ENCODE measurements around the gene CLDN6. TPM values are rescaled to one million over a fixed set of nuclear protein-coding genes. Genes with fewer than 3 reads are reported as not detected.

CLDN6 gene
- total and polyA plus RNA-seq, 3 donors from 2014 or later, result 0.55 to 0.74 (median 0.70) TPM

- peaks cover 20% of the 10 kb centered on the region for H3K4me1 ChIP-seq
- no peaks in the 10 kb centered on the region for H3K9me3 ChIP-seq
- WGBS, 2 donors, result 85 to 86% methylated on average over 4 to 6 of the region's 6 CpGs
- H3K4me3 ChIP-seq, result no peak overlapping the region
- no peak for DNase-seq
- TF ChIP-seq CTCF (IDR thresholded peaks at IDR 0.05) (no peak), POLR2A (IDR thresholded peaks at IDR 0.05) (no peak)
- H3K27ac ChIP-seq, result no peak overlapping the region
- no peaks in the 10 kb centered on the region for H3K36me3 ChIP-seq (ENCODE audit: low read depth, missing control alignments)
- intact Hi-C loops (cut with DNase I; ENCODE audit: low total_unique reads), result no loop called here
- no peaks in the 10 kb centered on the region for H3K27me3 ChIP-seq
Observed at GRCh38 chr16:2977440-2977839, 40.5 kb downstream of the CLDN6 start.

GRCh38 chr16:2976673-2977072 is 41.3 kb downstream of the CLDN6 start:
- no peak for TF ChIP-seq POLR2A (IDR thresholded peaks at IDR 0.05)
- TF ChIP-seq CTCF (IDR thresholded peaks at IDR 0.05), result no peak
- 96% methylated on average over 13 to 15 of the region's 15 CpGs for WGBS, 2 donors
- intact Hi-C loops (cut with DNase I; ENCODE audit: low total_unique reads), result no loop called here
- peaks cover 18% of the 10 kb centered on the region for H3K4me1 ChIP-seq
- no peaks in the 10 kb centered on the region for H3K36me3 ChIP-seq (ENCODE audit: low read depth, missing control alignments)
- H3K9me3 ChIP-seq, result no peaks in the 10 kb centered on the region
- H3K27ac ChIP-seq, result no peak overlapping the region
- H3K27me3 ChIP-seq, result no peaks in the 10 kb centered on the region
- H3K4me3 ChIP-seq, result no peak overlapping the region
- DNase-seq, result no peak

DNA sequence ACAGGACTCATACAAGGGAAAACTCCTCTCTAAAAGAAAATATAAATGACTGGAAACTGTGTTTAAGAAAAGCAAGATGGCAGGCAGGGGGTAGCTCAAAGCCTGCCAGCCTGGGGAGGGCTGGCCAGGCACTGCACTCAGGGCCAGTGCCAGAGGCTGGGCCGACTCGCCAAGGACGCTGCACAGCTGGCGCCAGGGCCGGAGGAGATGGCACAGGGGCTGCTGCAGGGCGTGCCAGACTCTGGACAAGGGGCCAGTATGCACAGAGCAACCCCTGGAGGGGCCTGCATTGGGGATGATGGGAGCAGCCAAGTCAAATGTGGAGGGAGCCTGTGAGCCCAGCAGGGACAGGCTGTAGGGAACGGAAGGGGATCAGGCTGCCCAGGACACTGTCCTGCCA is 41.8 kb downstream of the CLDN6 start:
- 76 to 93% methylated on average over 7 of the region's 7 CpGs for WGBS, 2 donors
- no peak for DNase-seq
- no peak overlapping the region for H3K27ac ChIP-seq

GRCh38 chr16:2975161-2975795 is 42.7 kb downstream of the CLDN6 start:
- Histone ChIP-seq H3K9me3 (no peaks in the 10 kb centered on the region), H3K4me3 (no peak overlapping the region), H3K36me3 (ENCODE audit: low read depth, missing control alignments) (no peaks in the 10 kb centered on the region), H3K27me3 (no peaks in the 10 kb centered on the region), H3K27ac (no peak overlapping the region), H3K4me1 (peaks cover 9% of the 10 kb centered on the region)
- WGBS, 2 donors, result 92 to 96% methylated on average over 18 to 28 of the region's 28 CpGs
- intact Hi-C loops (cut with DNase I; ENCODE audit: low total_unique reads), result no loop called here
- DNase-seq, result no peak
- TF ChIP-seq POLR2A (IDR thresholded peaks at IDR 0.05) (no peak), CTCF (IDR thresholded peaks at IDR 0.05) (no peak)

More for the DNA sequence above, 41.8 kb downstream of the CLDN6 start:
- TF ChIP-seq POLR2A (IDR thresholded peaks at IDR 0.05), result no peak
- H3K9me3 ChIP-seq, result no peaks in the 10 kb centered on the region
- H3K4me3 ChIP-seq, result no peak overlapping the region
- H3K4me1 ChIP-seq, result peaks cover 13% of the 10 kb centered on the region
- H3K36me3 ChIP-seq (ENCODE audit: low read depth, missing control alignments), result no peaks in the 10 kb centered on the region
- intact Hi-C loops (cut with DNase I; ENCODE audit: low total_unique reads), result no loop called here
- H3K27me3 ChIP-seq, result no peaks in the 10 kb centered on the region

DNA sequence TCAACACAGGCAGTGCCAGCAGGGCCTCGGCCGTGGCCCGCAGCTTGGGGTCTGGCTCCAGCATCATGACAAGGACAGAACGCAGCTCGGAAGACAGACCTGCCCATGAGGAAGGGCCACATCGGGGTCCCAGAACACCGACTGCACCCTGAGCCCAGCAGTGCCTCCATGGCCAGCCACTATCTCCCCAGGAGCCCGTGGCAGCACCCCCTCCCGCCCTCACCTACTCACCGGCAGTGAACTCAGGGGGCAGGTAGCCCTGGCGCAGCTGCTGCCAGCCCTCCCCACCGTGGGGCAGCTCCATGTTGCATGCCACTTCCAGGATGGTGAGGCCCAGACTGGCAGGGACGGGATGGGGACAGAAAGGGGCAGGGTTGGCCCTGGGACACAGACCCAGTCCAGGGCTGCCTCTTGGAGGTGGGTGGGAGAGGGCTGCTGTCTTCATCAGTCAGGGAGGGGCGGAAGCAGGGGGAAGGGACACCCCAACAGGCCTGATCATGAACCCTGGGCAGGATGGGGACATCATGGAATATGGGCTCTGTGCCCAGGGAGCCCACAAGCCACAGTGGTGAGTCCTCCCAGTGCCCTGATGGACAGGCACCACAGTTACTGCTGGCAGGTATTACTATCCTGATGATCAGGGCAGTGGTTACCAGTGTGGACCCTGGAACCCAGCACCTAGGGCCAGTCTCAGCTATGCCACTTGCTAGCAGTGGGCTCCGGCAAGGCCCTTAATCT is 43.5 kb downstream of the CLDN6 start:
- Histone ChIP-seq H3K4me1 (peaks cover 9% of the 10 kb centered on the region), H3K27ac (no peak overlapping the region), H3K4me3 (no peak overlapping the region), H3K27me3 (no peaks in the 10 kb centered on the region), H3K36me3 (ENCODE audit: low read depth, missing control alignments) (no peaks in the 10 kb centered on the region), H3K9me3 (no peaks in the 10 kb centered on the region)
- no peak for DNase-seq
- WGBS, 2 donors, result 93% methylated on average over 8 to 15 of the region's 15 CpGs
- intact Hi-C loops (cut with DNase I; ENCODE audit: low total_unique reads), result no loop called here
- TF ChIP-seq POLR2A (IDR thresholded peaks at IDR 0.05), result no peak
- TF ChIP-seq CTCF (IDR thresholded peaks at IDR 0.05), result no peak

All from testis (tissue), 3 donors.